Superior temporal gyrus (tissue), 1 donor: ENCODE data around the gene NSG1.

ENCODE experiments used
- DNase-seq: peaks from one replicate; pipeline ENCODE4 v3.0.0-alpha.2; 2016; ENCODE audit errors: extremely low spot score

The NSG1 gene

DNA sequence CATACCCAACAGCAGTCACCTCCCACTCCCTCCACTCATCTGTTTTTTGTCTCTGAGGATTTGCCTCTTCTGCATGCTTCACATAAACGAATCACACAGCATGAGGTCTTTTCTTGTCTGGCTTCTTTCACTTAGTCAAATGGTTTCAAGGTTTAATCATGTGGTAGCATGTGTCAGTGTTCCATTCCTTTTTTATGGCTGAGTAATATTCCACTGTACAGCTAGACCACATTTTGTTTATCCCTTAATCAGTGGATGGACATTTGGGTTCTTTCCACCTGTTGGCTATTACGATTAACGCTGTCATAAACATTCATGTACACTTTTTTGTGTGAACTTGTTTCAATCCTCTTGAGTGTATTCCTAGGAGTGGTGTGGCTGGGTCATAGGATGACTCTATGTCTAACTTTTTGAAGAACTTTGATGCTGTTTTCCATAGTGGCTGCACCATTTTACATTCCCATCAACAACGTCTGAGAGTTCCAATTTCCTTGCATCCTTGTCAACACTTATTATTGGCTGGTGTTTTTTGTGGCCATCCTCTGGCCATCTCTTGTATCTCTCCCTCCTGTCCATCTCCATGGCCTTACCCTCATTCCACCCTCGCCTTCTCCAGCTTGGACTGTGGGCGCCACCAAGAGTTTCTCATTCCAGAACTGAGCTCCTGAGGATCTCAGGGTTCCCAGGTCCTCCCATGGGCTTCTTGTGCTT lies 12.4 kb upstream of the NSG1 start:
- DNase-seq = no peak

DNA sequence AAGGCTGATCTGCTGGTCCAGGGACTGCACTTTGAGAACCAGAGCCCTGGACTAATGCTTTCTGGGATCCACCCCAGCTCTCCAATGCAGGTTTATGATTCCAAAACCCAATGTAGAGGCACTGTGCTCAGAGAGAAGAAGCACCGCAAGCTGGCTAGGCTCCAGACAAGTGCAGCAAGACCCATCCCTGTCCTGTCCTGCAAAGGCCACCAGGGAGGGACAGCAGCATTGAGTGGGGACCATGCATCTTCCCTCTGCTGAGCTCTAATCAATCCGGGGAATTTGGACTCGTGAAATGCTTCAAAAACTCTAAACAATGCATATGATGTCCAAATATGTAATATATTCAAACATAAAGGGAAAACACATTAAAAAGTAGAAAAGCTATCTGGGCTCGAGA lies 10.8 kb upstream of the NSG1 start:
- no peak for DNase-seq

- no peak for DNase-seq
Observed at GRCh38 chr4:4377191-4377590, 9.7 kb upstream of the NSG1 start.

DNA sequence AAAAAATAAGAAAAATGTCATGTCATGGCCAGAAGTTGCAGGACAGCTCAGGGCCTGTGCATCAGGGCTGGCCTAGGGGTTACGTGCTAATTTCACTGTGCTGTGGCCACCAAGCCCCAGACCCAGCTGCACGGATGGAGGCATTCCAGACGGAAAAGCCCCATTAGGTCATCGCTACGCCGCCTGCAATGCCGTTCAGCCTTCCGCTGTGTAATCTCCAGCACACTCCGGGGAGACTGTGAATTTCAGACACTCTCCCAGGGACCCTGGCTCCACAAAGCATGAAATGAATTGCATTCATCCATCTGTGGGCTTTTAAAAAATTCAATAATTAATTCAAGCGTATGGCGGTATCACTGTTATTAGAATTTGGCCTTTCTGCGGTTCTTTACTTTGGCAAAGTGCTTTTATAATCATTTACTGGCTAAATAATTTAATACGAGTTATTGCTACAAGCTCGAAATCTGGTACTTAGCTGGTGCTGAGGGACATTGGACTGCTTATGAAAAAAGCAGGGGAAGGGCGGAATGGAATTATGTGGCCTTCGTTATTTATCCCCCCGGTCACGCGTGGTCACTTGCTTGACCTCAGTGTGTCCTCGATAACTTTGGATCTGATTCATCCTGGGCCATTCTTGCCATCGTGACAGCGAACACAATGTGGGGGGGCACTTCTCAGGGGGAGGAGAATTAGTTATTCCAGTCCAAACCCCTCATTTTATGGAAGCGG lies 9.0 kb upstream of the NSG1 start:
- no peak for DNase-seq

GRCh38 chr4:4379540-4380087 lies 7.3 kb upstream of the NSG1 start:
- DNase-seq = no peak

DNA sequence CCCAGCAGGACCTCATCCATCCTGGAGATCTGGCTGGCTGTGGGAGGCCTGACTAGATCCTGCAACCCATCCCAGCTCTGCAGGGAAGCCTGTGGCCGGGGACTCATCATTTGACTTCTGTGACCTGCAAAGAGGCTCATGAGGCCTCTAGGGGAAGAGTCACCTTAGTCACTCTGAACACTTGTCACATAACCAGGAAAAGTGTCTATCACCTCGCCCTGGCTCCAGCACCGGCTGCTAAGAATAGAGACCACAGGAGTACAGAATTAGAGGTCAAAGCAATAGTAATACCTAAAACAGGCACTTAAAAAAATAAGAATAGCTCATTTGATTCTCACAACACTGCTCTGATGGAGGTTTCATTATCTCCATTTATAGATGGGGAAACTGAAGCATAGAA lies 3.8 kb upstream of the NSG1 start:
- DNase-seq = no peak

DNA sequence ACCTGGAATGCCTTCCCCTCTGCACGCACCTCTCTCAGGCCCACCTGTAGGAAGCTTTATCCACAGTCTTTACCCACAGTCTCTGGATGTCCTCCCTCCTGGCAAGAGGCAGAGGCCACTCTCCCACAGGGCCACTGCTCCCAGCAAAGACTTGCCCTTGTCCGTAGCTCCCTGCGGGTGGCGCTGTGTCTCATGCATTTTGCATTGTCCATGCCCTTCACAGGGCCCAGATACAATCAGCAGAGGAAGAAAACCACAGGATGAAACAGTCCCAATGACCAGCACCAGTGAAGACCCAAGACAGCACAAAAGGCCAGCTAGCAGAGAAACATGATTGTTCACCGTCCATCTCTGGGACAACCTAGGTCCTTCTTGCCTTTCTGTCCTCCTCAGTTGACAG lies 2.1 kb upstream of the NSG1 start:
- no peak for DNase-seq

DNA sequence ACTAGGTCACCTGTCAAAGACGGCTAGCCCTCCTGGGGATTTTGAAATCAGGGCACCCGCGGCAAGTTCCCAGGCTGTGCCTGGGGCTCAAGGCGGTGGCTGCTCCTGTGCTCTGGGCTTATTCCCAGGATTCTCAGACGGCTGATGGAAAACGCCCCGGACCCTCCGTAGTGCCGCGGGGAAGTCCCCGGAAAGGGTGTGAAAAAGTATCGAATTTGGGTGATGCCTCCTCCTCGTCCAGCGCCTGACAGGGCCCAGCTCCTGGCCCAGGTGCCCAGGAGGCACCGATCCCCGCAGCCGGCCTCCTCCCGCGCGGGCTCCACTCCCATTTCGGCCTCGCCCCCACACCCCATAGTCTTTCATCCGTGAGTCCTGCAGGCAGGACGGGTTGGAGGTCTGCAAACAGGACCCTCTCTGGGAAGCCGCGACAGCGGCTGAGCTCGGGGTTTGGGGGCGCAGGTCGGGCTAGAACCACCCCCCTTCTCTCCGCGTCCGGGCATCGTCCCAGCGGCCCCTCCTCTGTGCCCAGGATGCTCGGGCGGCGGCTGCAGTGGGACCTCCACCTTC lies 1.1 kb upstream of the NSG1 start:
- no peak for DNase-seq

DNA sequence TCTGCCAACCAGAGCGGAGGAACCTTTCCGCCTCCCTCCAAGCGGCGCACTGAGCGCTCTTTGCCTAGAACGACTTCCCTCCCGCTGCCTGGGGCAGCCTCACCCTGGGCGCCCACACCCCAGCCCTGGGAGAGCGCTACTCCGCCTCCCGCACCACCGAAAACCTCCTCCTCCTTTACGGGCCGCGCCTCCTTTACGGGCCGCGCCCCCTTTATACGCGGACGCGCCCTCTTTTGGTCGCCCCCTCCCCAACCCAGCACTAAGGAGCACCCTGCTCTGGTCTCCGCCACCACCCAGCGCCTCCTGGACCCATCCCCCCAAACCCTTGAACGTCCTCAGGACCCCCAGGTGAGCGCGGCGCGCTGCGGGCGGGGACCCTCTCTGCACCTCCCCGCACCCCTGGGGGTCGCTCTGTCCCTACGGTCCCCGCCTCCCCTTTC lies 586 bp upstream of the NSG1 start:
- no peak for DNase-seq

- DNase-seq = no peak
Observed at GRCh38 chr4:4387531-4388310, 819 bp downstream of the NSG1 start.

DNA sequence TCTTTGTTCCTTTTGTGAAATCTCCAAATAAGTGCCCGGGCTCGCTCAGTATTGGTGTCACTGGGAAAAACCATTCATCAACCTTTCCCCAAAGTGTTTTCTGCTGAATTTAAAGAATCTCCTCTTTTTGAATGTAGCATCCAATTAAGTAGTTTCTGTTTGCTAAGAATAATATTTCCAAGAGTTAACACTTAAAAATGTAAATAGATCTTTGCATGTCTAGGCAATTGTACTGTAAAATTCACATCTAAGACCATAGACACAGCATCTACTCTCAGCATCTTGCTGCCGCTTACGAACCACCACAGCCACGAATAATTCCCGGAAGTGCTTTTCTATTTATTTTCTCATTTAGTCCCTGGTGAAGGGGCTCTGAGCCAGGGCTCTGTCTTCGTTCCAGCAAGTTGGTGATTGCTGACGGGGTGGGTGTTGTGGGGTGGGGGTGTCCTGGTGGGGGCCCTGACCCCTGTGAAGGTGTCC lies 1.4 kb downstream of the NSG1 start:
- no peak for DNase-seq

DNA sequence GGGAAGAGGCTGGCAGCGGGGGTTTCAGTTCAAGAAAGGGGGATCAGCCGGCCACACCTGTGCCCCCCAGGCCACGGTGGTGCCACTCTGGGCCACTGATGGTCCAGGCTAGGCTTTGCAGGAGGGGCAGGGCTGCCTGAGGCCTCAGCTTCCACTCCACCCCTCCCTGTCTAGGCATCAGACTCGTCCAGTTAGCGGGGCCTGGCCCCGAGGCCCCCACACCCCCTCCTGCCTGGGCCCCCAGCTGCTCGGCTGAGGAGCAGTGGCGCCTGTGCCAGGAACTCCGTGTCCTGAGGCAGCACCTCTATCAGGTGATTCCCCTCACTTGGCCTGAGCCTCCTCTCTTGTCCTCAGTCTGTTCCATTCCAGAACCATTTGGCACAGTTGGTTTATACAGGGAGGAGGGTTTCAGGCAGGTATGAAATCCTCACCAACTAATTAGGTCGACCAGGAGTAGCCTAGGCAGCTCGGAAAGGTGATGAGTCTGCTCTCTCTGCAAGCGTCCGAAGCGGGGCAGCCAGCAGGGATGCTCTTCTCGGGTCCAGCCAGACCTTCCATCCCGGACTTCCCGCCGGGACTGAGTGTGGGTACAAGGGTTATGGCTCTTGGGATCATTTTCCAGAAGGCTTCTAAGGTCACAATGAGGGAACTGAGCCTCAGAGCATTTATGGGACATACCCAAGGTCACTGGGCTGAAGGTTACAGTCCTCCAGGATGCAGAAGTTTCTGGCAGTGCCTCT lies 2.1 kb downstream of the NSG1 start:
- no peak for DNase-seq

DNA sequence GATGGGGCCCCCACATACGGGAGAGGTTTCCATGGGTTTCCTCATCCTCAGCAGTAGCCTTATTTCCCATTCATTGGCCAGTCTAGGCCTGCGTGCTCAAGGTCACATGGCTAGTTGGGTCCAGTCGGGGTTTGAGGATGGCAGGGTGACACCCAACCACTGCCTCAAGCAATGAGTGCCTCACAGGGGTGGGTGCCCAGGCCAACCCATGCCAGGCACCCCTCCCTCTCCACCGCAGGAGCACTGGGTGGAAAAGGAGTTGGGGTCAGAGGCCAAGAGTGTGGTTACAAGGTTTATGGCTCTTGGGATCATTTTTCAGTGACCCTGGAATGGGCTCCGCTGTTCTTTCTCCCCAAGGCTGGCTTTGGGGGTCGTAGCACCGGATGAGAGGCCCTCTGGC lies 3.1 kb downstream of the NSG1 start:
- no peak for DNase-seq

GRCh38 chr4:4390515-4391240 lies 3.8 kb downstream of the NSG1 start:
- DNase-seq = no peak

- no peak for DNase-seq
Observed at GRCh38 chr4:4391866-4392265, 5.0 kb downstream of the NSG1 start.

DNA sequence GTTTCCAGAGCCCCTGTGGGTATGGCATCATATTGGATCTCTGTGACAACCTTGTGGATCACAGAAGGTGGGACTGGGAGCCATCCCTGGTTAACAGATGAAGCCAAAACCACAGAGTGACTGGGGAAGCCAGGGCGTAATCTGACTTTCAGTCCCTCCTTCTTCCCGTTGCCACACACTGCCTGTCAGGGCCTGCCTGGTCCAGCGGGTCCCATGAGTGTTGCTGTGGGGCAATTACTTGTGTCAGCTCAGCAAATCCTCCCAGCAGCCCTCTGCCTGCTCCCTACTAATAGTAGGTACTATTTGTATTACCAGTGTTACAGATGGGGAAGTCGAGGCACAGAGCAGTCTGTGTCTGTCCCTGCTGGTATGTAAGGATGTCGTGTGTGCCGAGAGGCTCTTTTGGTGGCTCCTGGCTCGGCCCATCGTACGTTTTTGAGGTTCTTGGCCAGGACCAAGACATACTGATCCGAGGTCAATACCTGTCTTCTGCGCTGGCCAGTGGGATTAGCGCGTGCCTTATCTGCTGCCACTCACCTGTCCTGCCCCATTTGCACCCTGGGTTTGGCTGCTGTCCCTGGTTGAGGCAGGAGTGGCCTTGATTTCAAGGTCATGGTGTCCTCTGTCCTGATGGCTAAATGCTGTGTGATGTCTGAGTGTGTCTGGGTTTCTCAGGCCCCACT lies 5.7 kb downstream of the NSG1 start:
- no peak for DNase-seq

- no peak for DNase-seq
Observed at GRCh38 chr4:4394644-4395043, 7.7 kb downstream of the NSG1 start.

GRCh38 chr4:4395371-4395770 lies 8.5 kb downstream of the NSG1 start:
- no peak for DNase-seq

DNA sequence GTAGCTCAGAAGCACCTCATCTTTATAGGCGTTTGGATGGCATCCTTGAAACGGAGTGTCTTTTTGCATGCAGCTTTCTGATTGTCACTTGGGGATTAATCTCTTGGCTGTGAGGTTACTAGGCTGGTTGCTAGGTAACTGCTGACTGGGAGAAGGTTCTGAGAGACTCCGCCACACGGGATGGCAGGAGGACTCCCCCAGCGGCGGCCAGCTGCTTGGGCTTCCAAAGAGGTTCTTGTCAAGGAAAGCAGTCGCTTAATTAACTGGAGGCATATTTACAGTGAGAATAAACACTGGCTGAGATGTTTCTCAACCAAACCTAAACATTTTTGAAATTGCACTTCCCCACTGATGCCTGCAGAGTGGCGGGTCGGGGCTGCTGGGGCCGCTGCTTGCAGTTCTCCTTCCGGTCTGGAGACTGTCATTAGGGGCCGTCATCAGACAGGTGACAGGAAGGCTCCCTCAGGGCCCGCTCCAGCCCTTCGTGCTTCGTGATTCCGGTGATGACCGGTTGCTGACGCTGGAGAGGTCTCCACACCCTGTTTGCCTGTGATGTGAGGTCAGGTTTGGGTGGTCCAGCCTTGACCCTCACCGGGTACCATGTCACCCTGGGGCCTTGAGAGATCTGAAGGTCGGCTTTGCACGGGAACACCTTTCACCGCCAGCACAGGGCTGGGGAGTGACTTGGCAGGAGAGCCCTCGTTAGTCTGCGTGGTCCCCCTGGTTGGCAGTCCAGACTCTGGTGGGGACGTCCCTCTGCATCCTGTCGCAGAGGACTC lies 9.1 kb downstream of the NSG1 start:
- peak; percentile 59 for DNase-seq
